ENCODE data around the gene MTCL1. TPM values are rescaled to one million over a fixed set of nuclear protein-coding genes. Genes with fewer than 3 reads are reported as not detected.

Gene MTCL1
- total and polyA plus RNA-seq, 11 donors = 4.7 to 17.7 (median 9.5) TPM

DNA sequence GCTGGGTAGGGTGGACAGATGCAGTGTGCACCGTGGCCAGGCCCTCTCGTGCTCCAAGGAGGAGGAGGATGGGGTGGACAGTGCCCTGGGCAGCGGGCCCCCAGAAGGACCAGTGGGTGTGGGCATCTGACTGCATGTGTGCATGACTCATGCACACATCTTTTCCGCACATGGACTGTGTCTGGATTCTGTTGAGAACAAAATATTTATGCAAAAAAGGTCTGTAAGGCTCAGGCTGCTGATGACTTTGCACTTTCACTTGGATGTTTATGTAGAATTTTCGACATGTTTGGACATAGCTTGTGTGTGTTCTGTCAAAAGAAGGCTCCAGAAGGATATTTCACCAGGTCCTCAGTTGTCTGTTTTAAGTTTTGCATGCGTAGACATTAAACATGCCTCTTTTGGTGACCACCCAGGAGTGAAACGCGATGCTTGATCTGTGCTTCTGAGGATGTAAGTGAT lies 45.6 kb downstream of the MTCL1 start:
- Histone ChIP-seq H3K9me3 (no peaks in the 10 kb centered on the region), H3K4me1 (peaks cover 0 to 7% (median 0%) of the 10 kb centered on the region in 12 donors), H3K36me3 (no peaks in the 10 kb centered on the region), H3K27me3 (no peaks in the 10 kb centered on the region), H3K27ac (peak overlapping the region in 1 of 12 donors; percentile 75), H3K4me3 (no peak overlapping the region)
- TF ChIP-seq, protein P1, sequence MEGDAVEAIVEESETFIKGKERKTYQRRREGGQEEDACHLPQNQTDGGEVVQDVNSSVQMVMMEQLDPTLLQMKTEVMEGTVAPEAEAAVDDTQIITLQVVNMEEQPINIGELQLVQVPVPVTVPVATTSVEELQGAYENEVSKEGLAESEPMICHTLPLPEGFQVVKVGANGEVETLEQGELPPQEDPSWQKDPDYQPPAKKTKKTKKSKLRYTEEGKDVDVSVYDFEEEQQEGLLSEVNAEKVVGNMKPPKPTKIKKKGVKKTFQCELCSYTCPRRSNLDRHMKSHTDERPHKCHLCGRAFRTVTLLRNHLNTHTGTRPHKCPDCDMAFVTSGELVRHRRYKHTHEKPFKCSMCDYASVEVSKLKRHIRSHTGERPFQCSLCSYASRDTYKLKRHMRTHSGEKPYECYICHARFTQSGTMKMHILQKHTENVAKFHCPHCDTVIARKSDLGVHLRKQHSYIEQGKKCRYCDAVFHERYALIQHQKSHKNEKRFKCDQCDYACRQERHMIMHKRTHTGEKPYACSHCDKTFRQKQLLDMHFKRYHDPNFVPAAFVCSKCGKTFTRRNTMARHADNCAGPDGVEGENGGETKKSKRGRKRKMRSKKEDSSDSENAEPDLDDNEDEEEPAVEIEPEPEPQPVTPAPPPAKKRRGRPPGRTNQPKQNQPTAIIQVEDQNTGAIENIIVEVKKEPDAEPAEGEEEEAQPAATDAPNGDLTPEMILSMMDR (IDR thresholded peaks at IDR 0.05) = no peak
- TF ChIP-seq POLR2A (IDR thresholded peaks at IDR 0.05) = no peak
- DNase-seq (no peak), ATAC-seq (no peak)
- intact Hi-C loops (cut with DNase I) = no loop called here
- 77 to 88% (median 84%) methylated on average over 8 of the region's 8 CpGs for WGBS, 4 donors

DNA sequence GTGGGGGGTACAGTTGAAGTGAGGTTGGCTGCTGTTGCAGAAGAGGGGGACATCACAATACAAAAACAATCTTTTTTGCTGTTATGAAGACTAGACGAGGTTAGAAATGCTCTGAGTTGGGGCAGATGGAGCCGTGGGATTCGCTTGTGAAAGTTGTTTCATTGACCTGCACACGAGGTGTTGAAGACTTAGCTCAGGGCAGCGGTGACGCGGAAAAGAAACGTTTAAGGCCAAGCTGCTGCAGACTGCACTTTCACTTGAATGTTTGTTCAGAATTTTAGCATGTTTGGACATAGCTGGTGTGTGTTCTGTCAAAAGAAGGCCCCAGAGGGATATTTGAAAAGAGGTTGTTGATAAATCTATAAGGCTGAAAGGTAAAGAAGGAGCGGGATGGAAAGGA lies 46.3 kb downstream of the MTCL1 start:
- 86 to 89% (median 88%) methylated on average over 9 of the region's 9 CpGs for WGBS, 4 donors
- H3K4me1 ChIP-seq = peaks cover 0 to 7% (median 0%) of the 10 kb centered on the region in 12 donors
- H3K27me3 ChIP-seq = no peaks in the 10 kb centered on the region
- no peaks in the 10 kb centered on the region for H3K36me3 ChIP-seq
- no peaks in the 10 kb centered on the region for H3K9me3 ChIP-seq
- intact Hi-C loops (cut with DNase I) = no loop called here
- no peak for DNase-seq
- no peak for ATAC-seq
- peak overlapping the region in 1 of 12 donors; percentile 63 for H3K27ac ChIP-seq
- H3K4me3 ChIP-seq = no peak overlapping the region
- TF ChIP-seq, protein P1 (IDR thresholded peaks at IDR 0.05) = no peak
- TF ChIP-seq POLR2A (IDR thresholded peaks at IDR 0.05) = no peak

DNA sequence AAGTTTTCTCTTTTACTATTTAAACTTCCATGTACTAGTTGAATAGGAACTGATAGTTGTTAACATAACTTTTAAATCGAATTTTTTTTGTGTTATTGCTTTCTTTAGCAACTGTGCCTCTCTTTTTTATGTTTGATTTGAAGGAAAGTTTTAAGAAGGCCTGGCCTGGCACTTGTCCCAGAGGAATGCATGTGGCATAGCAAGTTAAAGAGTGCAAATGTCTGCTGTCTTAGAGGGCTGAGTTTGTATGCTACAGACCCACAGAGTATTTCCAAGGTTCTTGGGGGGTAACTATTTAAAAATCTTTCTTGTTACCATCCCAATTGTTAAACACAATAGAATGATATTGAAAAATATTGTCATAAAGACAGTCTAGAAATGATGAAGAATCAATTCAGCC lies 47.0 kb downstream of the MTCL1 start:
- ATAC-seq = no peak
- peak overlapping the region in 1 of 12 donors; percentile 63 for H3K27ac ChIP-seq
- WGBS, 4 donors = 33 to 50% (median 34%) methylated on average over 1 of the region's 1 CpG
- no peaks in the 10 kb centered on the region for H3K36me3 ChIP-seq
- TF ChIP-seq POLR2A (IDR thresholded peaks at IDR 0.05) = no peak
- TF ChIP-seq, protein P1 (IDR thresholded peaks at IDR 0.05) = no peak
- intact Hi-C loops (cut with DNase I) = no loop called here
- no peak overlapping the region for H3K4me3 ChIP-seq
- H3K27me3 ChIP-seq = no peaks in the 10 kb centered on the region
- H3K9me3 ChIP-seq = no peaks in the 10 kb centered on the region
- DNase-seq = no peak
- H3K4me1 ChIP-seq = peaks cover 0 to 7% (median 0%) of the 10 kb centered on the region in 12 donors

DNA sequence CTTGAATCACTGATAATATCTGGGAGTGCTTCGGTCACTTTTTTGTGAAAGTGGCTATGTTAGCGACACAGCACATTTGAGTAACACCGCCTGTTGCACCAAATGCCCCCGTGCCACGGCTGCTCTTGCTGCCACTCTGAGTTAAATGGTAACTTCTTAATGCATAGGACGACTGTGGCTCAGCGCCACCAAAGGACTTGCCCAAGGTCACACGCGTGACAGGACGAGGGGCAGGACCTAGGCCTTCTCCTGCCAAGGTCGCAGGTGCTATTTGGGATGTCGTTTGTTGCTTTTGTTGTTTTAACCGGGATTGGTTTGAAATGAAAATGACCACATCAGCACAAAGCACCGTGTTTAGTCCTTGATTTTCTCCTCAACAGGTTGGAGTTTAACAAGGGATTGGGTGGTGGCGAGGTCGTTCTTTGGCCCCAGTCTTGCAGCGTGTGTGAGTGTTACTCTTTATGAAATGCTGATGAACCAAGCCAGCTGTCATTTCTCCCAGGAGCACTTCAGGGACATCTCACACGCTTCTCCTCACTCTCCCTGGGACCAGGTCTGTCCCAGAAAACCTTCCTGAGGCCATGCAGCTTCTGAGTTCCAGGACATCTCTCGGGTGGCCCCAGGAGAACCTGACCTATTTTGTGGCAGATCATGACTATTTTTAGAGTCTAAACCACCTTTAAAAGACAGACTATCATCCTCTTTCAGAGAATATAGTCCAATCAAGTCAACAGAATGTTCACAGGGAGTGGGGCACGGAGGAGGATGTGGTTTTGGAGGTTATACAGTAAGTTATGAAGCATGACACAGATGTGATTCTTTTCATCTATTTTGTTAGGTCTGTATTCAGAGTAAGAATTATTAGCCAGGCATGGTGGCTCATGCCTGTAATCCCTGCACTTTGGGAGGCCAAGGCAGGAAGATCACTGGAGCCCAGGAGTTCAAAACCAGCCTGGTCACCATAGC lies 49.9 kb downstream of the MTCL1 start:
- Histone ChIP-seq H3K27ac (no peak overlapping the region), H3K27me3 (no peaks in the 10 kb centered on the region), H3K36me3 (no peaks in the 10 kb centered on the region), H3K4me1 (peaks cover 0 to 4% (median 0%) of the 10 kb centered on the region in 12 donors), H3K4me3 (no peak overlapping the region), H3K9me3 (no peaks in the 10 kb centered on the region)
- intact Hi-C loops (cut with DNase I) = no loop called here
- TF ChIP-seq, protein P1 (IDR thresholded peaks at IDR 0.05) = no peak
- TF ChIP-seq POLR2A (IDR thresholded peaks at IDR 0.05) = no peak
- no peak for DNase-seq
- no peak for ATAC-seq
- 88 to 93% (median 90%) methylated on average over 20 of the region's 20 CpGs for WGBS, 4 donors

All from heart left ventricle (tissue), 16 donors.